CD14-positive monocyte (primary cell): ENCODE results near the gene DPP10. TPM values are rescaled to one million over a fixed set of nuclear protein-coding genes. Genes with fewer than 3 reads are reported as not detected.

ENCODE experiments used
- DNase-seq, 3 donors: peaks; one replicate each; pipeline ENCODE4 v3.0.0-alpha.2; 2011 to 2022
- H2AFZ ChIP-seq: 2 replicates; pipeline ENCODE4 v1.6.0; 2012; ENCODE audit warnings: mild to moderate bottlenecking, low read depth, low read length, inconsistent platforms; ENCODE audit not compliant: insufficient read depth, poor library complexity, severe bottlenecking
- H3K27ac ChIP-seq, 2 donors: 1 replicate in 1 of 2; 2 replicates in 1 of 2; pipeline ENCODE4 v1.5.1; 2012 to 2013; ENCODE audit warnings: low read length in 2 of 2, control low read depth in 1 of 2, inconsistent platforms in 1 of 2, low read depth in 1 of 2, mild to moderate bottlenecking in 1 of 2
- H3K27me3 ChIP-seq, 2 donors: one replicate each; pipeline versions ENCODE4 v1.6.0 to v1.6.1; 2011 to 2013; ENCODE audit warnings: low read length in 2 of 2; ENCODE audit not compliant: control insufficient read depth in 2 of 2, insufficient read depth in 2 of 2
- H3K36me3 ChIP-seq, 2 donors: replicated peaks in 1 of 2; 1 replicate in 1 of 2; 2 replicates in 1 of 2; pipeline versions ENCODE4 v1.5.1 to v1.6.1; 2012 to 2013; ENCODE audit warnings: low read length in 2 of 2, control low read depth in 1 of 2, inconsistent platforms in 1 of 2, mild to moderate bottlenecking in 1 of 2; ENCODE audit not compliant: insufficient read depth in 2 of 2, control insufficient read depth in 1 of 2
- H3K4me1 ChIP-seq, 2 donors: 1 replicate in 1 of 2; 2 replicates in 1 of 2; pipeline versions ENCODE4 v1.5.1 to v1.6.1; 2012 to 2013; ENCODE audit warnings: low read length in 2 of 2, control low read depth in 1 of 2, inconsistent platforms in 1 of 2, mild to moderate bottlenecking in 1 of 2, moderate library complexity in 1 of 2; ENCODE audit not compliant: insufficient read depth in 2 of 2, control insufficient read depth in 1 of 2
- H3K4me2 ChIP-seq: replicated peaks from 2 replicates; pipeline ENCODE3; 2012; ENCODE audit warnings: low read length, moderate library complexity, mild to moderate bottlenecking; ENCODE audit not compliant: poor library complexity, severe bottlenecking; ENCODE audit errors: extremely low read depth
- H3K4me3 ChIP-seq, 3 experiments: fragments of 200-600 bp in 1 of 3; sonication (generic) in 1 of 3; replicated peaks in 1 of 3; 1 replicate in 2 of 3; 2 replicates in 1 of 3; pipeline ENCODE4 v1.5.1; 2011 to 2013; ENCODE audit warnings: low read length in 3 of 3, mild to moderate bottlenecking in 3 of 3, control low read depth in 2 of 3, low read depth in 2 of 3, inconsistent platforms in 1 of 3, moderate library complexity in 1 of 3
- H3K79me2 ChIP-seq: 2 replicates; pipeline ENCODE4 v1.6.0; 2012; ENCODE audit warnings: mild to moderate bottlenecking, control low read depth, inconsistent platforms, low read length, moderate library complexity; ENCODE audit not compliant: insufficient read depth
- H3K9ac ChIP-seq: 2 replicates; pipeline ENCODE4 v1.6.0; 2017; ENCODE audit warnings: low read length, mild to moderate bottlenecking; ENCODE audit not compliant: insufficient read depth, poor library complexity, severe bottlenecking
- H3K9me3 ChIP-seq, 2 donors: replicated peaks in 1 of 2; 1 replicate in 1 of 2; 2 replicates in 1 of 2; pipeline versions ENCODE4 v1.5.1 to v1.6.1; 2012 to 2013; ENCODE audit warnings: low read length in 2 of 2, control low read depth in 1 of 2; ENCODE audit not compliant: control insufficient read depth in 1 of 2, insufficient read depth in 1 of 2
- H4K20me1 ChIP-seq: 2 replicates; pipeline ENCODE4 v1.6.0; 2012; ENCODE audit warnings: mild to moderate bottlenecking, low read length, control low read depth, moderate library complexity; ENCODE audit not compliant: insufficient read depth
- H3K27ac Mint-ChIP-seq, 7 donors: one replicate each; pipeline ENCODE4 v1.8.0; 2020; ENCODE audit warnings: mild to moderate bottlenecking in 7 of 7, mixed read lengths in 7 of 7, moderate library complexity in 6 of 7, inconsistent platforms in 2 of 7
- H3K27me3 Mint-ChIP-seq, 3 donors: one replicate each; pipeline ENCODE4 v1.8.0; 2021 to 2022; ENCODE audit warnings: low read depth in 3 of 3, mild to moderate bottlenecking in 3 of 3, mixed read lengths in 3 of 3, moderate library complexity in 3 of 3, inconsistent platforms in 1 of 3
- H3K36me3 Mint-ChIP-seq, 2 donors: one replicate each; pipeline ENCODE4 v1.8.0; 2020; ENCODE audit warnings: mixed read lengths in 2 of 2, inconsistent platforms in 1 of 2, mild to moderate bottlenecking in 1 of 2
- H3K4me1 Mint-ChIP-seq: one replicate; pipeline ENCODE4 v1.8.0; 2020; ENCODE audit warnings: mild to moderate bottlenecking, mixed read lengths
- H3K4me3 Mint-ChIP-seq, 2 donors: one replicate each; pipeline ENCODE4 v1.8.0; 2020; ENCODE audit warnings: mild to moderate bottlenecking in 2 of 2, mixed read lengths in 2 of 2, moderate library complexity in 1 of 2
- H3K9me3 Mint-ChIP-seq, 7 donors: one replicate each; pipeline ENCODE4 v1.8.0; 2020 to 2022; ENCODE audit warnings: mixed read lengths in 7 of 7, mild to moderate bottlenecking in 6 of 7, moderate library complexity in 6 of 7, inconsistent platforms in 2 of 7
- CTCF ChIP-seq: fragments of 200-600 bp; IDR thresholded peaks from one replicate; pipeline ENCODE4 v1.8.0; 2022; ENCODE audit warnings: antibody characterized with exemption, mild to moderate bottlenecking
- WGBS: methylation state at CpG from one replicate; pipeline ENCODE4 v1.1.5; 2013; ENCODE audit warnings: missing lambda C conversion rate; ENCODE audit not compliant: insufficient coverage; 5-methylcytosine and 5-hydroxymethylcytosine counted together
- intact Hi-C, 2 donors: fragments of 100-400 bp; cut with micrococcal nuclease; formaldehyde crosslinking; loops; one replicate each; pipeline versions ENCODE4 v1.15.0 to v1.15.1; 2023
- polyA plus RNA-seq, 3 donors: library from polyadenylated mRNA; depleted of rRNA in 1 of 3; unstranded in 2 of 3; stranded (reverse) in 1 of 3; fragments of 300-500 nt in 2 of 3; fragments of >200 nt in 1 of 3; fragmentation: Illumina TruSeq in 2 of 3; gene quantifications; 1 replicate in 2 of 3; 2 replicates in 1 of 3; pipeline ENCODE4 v1.2.3, GENCODE V29; 2012 to 2021

Gene DPP10
- polyA plus RNA-seq, 3 donors = not detected

- Histone ChIP-seq H3K9ac (no peak overlapping the region), H3K36me3 (no peaks in the 10 kb centered on the region), H2AFZ (no peak overlapping the region), H3K4me2 (no peak overlapping the region), H3K4me3 (no peak overlapping the region), H3K27ac (no peak overlapping the region), H3K4me1 (no peaks in the 10 kb centered on the region), H3K9me3 (peaks cover 0 to under 1% of the 10 kb centered on the region in 2 donors), H3K27me3 (no peaks in the 10 kb centered on the region), H4K20me1 (no peaks in the 10 kb centered on the region), H3K79me2 (no peaks in the 10 kb centered on the region)
- H3K27me3 Mint-ChIP-seq = no peaks in the 10 kb centered on the region
- H3K27ac Mint-ChIP-seq = no peak overlapping the region
- 95% methylated on average over 2 of the region's 3 CpGs for WGBS
- no peaks in the 10 kb centered on the region for H3K36me3 Mint-ChIP-seq
- DNase-seq = no peak
- intact Hi-C loops = no loop called here
- no peaks in the 10 kb centered on the region for H3K4me1 Mint-ChIP-seq
- H3K4me3 Mint-ChIP-seq = no peak overlapping the region
- H3K9me3 Mint-ChIP-seq = peaks cover 0 to 7% (median 1%) of the 10 kb centered on the region in 7 donors
- no peak for TF ChIP-seq CTCF
Measured at GRCh38 chr2:115842306-115842705, 1399.9 kb downstream of the DPP10 start.

GRCh38 chr2:115848192-115848591 lies 1405.8 kb downstream of the DPP10 start:
- peaks cover 3 to 9% (median 5%) of the 10 kb centered on the region in 7 donors for H3K9me3 Mint-ChIP-seq
- Histone ChIP-seq H3K4me3 (no peak overlapping the region), H4K20me1 (no peaks in the 10 kb centered on the region), H2AFZ (no peak overlapping the region), H3K79me2 (no peaks in the 10 kb centered on the region), H3K27me3 (no peaks in the 10 kb centered on the region), H3K36me3 (no peaks in the 10 kb centered on the region), H3K4me1 (no peaks in the 10 kb centered on the region), H3K9me3 (peaks cover 4 to 15% of the 10 kb centered on the region in 2 donors), H3K27ac (no peak overlapping the region), H3K4me2 (no peak overlapping the region), H3K9ac (no peak overlapping the region)
- no peaks in the 10 kb centered on the region for H3K27me3 Mint-ChIP-seq
- DNase-seq = no peak
- H3K27ac Mint-ChIP-seq = no peak overlapping the region
- TF ChIP-seq CTCF = no peak
- no peaks in the 10 kb centered on the region for H3K4me1 Mint-ChIP-seq
- WGBS = 94% methylated on average over 9 of the region's 14 CpGs
- H3K36me3 Mint-ChIP-seq = no peaks in the 10 kb centered on the region
- H3K4me3 Mint-ChIP-seq = no peak overlapping the region
- intact Hi-C loops = no loop called here
